ENCODE data around the gene PLPP6.

PLPP6 gene

DNA sequence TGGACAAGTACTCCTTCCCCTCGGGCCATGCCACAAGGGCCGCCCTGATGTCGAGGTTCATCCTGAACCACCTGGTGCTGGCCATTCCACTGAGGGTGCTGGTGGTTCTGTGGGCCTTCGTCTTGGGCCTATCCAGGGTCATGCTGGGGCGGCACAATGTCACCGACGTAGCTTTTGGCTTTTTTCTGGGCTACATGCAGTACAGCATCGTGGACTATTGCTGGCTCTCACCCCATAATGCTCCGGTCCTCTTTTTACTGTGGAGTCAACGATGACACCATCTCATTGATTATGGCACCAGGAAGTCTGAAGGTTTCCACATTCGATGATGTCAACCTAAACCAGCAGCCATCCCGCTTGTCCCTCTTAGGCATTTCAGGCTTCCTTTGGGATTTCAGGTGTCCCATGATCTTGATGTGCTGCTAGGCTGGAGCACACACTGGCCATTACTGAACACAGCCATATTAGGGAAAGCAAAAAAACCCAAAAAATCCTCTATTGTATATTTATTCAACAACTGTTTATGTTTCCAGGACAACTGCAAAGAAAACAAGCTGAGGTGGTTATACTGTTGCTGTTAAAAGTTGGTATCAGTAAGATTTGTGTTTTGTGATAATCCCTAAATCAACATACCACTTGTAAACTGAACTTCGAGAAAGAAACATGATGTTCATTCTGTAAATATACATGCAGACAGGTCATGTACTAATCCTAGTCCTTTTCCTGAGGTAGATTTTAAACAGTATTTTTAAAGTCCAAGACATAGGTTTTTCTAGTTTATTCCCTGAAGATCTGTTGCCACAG is 1.1 kb downstream of the PLPP6 start:
- DNase-seq = peak; percentile 93

DNA sequence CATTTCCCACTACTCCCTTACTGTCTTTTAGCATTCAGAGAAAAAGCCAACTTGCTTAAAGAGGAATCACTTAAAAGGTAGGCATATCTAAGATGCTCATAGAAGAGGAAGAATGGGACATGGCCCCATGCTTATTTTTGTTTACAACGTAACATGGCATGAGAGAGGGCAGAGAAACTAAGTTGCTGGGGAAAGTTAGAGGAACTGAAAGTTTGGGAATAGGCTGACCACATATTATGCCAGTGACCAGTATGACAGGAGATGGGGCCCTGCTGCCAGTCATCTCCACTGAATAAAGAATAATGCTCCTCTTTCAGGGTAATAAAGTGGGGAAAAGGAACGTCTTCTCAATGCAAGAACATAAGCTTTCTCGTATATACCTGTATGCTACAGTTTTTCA is 1.9 kb downstream of the PLPP6 start:
- DNase-seq = peak; percentile 91

DNA sequence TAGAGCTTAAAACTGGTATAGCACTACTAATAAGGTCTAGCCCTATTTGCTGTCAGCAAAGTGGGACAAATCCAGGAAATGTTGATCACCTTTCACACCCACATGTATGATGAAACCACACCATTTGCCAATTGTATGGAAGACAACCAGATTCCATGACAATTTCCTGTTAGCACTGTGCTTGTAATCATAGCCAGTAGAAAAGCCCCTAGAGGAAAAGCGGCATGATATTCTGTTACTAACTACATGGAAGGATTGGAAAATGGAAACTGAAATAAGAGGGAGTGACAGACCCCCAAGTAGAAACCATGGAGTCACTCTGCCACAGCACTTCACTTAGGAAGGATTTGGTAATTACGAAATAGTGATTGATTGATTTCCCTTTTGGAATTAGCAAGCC is 3.3 kb downstream of the PLPP6 start:
- DNase-seq = no peak

DNA sequence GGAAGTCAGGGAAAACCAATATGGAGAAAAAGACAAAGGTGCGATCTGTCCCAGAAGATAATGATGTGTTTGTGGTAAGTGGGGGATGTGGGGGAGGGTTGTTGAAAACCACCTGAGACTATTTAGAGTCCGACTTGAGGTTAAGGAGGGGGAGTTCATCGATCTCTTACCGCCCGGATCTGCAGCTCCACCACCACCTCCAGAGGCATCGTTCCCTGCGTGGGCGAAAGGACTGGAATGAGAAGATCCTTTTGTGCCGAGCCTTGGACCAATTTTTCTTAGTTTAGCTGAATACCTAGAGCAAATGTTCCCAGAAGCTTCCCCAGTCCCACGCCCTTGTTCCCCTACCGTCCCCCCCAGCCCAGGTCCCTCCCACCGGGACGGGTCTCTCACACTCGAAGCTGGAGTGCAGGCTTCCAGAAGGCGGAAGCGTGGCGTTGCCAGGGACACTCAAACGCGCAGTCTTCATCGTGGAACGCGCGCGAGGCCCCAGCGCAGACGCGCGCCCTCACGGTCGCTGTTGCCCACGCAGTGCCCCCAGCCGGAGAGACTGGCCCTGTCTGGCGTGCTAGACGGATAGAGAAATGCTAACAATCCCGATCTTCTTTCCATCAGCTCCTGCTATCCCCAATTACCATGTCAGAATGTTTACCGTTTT is 4.1 kb downstream of the PLPP6 start, which contains the start of gene SPATA6L:
Gene SPATA6L, minus strand, starts transcription at position 439 of the 658 bp plus-strand sequence. Its CDS starts 230 bp downstream, at position 209.
- peak; percentile 100 for DNase-seq

DNA sequence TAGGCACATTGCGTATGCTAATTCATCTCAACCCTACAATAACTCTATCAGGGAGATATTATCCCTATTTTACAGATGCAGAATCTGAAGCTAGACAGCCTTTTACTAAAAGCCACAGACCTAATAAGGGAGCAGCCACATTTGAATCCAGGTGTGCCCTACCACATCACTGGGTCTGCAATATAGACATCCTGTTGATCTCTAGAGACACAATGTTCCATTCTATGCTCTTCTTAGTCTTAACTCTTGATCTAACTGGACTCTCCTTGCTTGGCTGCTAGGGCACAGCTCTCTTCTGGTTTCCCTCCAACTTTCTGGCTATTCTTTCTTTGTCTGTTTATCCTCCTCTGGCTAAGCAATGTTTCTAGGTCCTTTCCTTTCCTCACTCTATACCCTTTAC is 5.6 kb downstream of the PLPP6 start:
- DNase-seq = no peak

DNA sequence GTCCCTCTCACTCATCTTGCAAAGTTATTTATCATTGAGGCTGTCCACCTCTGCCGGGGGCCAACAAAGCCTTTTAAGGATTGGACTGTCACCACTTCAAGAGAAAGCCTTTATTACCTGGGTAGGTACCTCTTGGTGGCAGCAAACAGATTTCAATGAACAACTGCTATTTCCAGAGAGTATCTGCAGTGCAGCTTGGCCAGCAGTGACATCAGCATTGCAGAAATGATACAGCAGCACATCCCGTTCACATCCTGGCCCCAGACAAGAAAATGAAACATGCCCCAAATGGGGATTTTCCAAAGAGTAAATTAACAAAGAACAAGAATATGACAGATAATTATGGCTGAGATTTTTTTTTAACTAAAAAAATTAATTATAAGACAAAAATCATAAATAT is 6.5 kb downstream of the PLPP6 start:
- peak; percentile 89 for DNase-seq

DNA sequence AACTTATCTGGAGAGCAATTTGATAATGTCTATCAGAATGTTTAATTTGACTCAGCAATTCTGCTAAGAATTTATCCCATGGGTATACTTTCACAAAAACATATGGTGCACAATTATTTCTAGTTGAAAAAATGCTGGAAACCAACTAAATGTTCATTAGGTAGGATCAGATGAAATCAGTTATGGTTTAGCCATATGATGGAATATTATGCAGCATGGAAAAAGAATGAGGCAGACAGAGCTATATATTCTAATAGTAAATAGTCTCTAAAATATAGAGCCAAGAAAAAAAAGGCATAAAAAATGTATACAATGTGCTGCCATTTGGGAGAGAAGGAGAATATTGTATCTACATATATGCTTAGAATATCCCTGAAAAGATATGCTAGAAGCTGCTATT is 7.8 kb downstream of the PLPP6 start:
- no peak for DNase-seq

DNA sequence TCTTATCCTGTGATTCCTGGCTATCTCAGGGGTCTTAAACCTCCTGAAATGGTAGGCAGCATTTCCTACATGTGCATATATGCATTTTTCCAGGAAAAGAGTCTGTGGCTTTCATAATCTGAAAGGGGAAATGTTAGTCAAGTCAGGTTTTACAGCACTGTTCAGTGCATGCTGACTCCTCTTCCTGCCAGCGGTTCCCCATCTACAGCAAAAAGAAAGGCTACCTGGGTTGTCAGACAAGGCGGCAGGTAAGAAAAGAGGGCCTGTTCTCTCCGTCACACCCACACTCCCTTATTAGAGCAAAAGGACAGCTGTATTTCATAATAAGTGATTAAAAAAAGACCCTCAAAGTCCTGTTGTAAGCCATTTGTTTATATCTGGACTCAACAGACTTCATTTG is 8.5 kb downstream of the PLPP6 start:
- peak; percentile 99 for DNase-seq

DNA sequence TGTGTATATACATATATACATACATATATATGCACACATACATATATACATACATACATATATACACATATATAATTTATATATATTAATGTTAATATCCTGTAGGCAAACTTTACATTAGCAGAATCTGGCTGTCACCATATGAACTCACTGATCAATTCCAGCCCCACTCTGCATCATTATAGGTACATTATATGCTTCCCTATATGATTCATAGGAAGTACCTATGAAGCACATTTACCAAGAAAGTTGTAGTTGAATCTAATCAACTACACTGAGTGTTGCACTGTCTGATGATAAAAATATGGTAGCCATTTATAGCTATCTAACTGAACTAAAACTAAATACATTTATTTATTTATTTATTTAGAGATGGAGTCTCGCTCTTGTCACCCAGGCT is 9.6 kb downstream of the PLPP6 start:
- no peak for DNase-seq

DNA sequence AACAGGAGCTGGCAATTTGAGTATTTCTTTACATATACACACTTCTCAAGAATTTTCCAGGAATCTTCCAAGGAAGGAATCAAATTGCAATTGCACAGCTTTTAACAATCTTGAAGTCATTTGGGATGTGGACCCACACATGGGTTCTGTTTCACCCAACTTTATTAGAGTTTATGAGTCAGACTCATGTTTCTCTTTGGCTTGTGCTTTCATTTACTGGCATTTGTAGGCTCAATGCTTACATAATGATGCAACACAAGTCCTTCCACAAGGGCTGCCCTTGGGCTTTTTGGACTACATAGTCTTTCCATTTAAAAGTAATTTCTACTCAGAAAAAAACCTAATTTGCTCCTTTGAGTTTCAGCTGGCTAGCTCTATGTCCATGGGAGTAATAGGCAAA is 12.7 kb downstream of the PLPP6 start:
- DNase-seq = peak; percentile 96

DNA sequence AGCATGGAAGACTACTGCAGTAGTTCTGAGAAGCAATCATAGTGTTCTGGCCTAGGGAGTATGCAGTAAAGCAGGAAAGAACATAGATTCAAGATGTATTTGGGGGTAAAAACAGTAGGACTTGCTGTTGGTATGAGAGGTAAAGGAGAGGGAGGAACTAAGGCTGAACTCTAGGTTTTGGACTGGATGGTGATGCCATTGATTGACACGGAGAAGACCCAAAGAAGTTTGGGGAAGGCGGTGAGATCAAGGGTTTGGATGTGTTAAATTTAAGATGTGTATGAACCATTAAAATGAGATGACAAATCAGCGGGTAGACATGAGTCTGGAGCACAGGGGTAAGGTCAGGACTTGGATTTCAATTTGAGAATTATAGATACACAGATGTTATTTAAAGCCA is 15.3 kb downstream of the PLPP6 start:
- no peak for DNase-seq

DNA sequence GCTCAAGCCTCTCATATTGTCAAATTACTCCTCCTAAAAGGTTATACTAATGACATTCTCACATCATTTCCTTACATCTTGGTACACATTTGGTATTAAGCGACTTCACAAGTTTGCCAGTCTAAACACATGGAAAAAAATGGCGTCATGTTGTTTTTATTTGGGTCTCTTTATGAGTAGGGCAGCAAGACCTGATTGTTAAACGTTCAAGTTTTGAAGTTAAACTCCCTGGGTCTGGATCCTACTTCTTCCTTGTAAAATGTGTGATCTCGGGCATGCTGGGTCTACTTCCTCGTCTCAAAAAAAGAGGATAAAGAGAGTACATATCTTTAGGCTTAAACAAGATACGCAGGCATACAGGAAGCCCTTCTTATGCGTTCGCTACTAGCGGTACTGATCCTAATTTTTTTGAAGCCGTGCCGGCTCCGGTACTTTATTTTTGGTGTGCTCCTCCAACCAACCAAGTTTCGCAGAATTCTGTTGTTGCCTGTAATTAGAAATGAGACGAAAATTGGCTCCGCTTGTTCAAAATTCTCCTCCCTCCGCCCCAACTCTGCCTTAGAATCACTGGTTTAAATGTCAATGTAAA is 16.7 kb downstream of the PLPP6 start:
- DNase-seq = peak; percentile 100

DNA sequence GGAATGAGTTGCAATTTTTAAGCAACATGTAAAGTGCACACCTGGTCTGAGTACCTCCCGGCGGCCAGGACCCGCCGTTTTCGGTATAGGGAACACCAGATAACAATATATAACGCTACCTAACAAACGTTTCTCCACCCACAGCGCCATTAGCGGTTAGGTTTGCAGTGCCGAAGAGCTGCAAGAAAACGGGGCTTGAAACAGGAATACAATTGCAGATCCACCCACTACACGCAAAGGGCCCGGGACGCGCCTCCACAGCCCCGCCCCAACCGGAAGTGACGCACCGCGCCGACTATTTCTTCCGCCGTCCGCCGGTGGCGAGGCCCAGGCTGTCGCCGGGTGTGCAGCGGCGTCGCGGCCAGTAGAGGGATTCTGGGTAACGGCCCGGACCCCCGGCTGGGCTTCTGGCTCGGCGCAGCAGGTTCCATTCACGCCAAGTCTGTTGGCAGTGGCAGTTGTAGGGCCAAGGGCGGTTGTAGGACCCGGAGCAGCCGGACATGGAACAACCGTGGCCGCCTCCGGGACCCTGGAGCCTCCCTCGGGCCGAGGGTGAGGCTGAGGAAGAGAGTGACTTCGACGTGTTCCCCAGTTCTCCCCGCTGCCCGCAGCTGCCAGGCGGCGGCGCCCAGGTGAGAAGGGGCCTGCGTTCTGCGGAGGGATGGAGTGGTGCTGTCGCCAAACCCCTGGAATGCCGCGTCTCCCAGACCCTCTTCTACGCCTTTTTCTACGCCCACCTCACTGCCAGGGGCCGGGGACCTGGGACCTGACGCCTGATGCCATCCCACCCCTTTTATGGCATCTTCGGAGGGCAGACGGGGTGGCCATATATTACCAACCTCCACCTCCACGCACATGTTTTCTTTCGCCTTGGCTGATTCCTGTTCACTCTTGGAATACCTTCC is 17.4 kb downstream of the PLPP6 start, which contains the start of gene CDC37L1:
Gene CDC37L1, plus strand, starts transcription at position 302 of the 905 bp plus-strand sequence. Its CDS starts 199 bp downstream, at position 501.
- peak; percentile 100 for DNase-seq

DNA sequence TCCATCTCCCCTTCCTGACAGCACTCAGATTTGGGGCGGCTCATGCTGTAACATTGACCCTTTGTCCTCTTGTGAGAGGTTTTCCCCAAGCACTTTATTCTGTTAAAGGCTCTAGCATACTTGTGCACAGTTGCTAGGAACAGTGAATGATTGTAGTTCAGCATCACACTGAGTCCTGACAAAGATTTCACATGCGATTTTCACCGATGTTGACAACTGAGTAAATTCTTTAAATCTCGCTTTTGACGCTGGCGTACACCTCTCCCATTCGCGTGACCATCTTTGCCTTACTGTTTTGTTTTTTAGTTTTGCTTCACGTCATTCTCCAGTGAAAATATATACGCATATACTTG is 18.1 kb downstream of the PLPP6 start:
- DNase-seq = peak; percentile 99

DNA sequence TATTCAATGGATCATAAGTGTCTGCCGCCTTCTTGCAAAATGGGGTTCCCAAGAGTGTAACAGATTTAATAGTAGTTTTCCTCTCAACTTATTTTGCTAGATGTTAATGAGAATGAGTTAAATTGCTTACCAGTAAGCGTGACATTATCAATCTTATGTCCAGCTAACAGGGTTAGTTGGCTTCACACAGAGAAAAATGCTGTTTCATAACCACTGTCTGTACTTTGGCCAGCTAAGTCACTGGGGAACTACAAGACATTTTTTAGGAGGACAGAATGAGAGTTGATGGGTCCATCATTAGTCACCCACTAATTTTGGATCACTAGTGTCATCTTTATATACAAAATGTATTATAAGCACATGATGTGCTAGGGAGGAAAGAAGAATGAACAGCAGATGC is 18.7 kb downstream of the PLPP6 start:
- DNase-seq = peak; percentile 99

DNA sequence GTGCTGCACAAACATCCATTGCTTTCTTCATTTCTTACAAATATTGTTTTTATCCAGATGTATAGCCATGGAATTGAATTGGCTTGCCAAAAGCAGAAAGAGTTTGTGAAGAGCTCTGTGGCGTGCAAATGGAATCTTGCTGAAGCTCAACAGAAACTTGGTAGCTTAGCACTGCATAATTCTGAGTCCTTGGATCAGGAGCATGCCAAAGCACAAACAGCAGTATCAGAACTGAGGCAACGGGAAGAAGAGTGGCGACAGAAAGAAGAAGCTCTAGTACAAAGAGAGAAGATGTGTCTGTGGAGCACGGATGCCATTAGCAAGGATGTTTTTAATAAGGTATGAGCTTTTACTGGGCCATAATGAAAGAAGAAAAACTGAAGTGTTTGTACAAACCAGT is 22.7 kb downstream of the PLPP6 start:
- no peak for DNase-seq

DNA sequence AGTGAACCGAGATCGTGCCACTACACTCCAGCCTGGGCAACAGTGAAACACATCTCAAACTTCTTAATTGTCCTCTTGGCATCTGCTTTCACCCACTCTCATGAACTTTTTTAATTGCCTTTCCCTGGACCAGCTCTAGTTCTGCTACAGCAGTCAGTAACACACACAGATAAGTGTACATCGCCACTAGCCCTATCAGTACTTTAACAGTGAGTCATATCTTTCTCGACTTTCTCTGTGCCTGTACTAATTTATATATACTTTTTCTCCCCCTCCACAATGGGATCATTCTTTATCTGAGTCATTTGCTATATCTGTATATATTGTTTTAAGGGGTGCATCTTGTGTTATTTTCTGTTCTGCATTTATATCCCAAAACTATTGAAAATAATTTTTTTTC is 24.0 kb downstream of the PLPP6 start:
- peak; percentile 100 for DNase-seq

DNA sequence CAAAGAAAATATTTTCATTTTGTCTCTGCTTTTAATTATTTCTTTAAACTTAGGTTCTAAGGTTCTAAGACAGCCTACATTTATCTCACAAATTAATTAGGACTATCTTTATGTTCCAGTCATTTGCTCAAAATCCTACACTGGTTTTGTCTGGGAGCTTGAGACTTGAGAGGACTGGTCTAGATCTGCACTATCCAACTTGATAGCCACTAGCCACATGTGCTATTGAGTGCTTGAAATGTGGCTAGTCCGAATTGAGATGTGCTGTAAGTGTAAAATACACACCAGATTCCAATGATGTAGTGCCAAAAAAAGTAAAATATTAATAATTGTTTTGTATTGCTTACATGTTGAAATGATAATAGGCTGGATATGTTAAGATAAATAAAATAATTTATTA is 24.5 kb downstream of the PLPP6 start:
- peak; percentile 98 for DNase-seq

DNA sequence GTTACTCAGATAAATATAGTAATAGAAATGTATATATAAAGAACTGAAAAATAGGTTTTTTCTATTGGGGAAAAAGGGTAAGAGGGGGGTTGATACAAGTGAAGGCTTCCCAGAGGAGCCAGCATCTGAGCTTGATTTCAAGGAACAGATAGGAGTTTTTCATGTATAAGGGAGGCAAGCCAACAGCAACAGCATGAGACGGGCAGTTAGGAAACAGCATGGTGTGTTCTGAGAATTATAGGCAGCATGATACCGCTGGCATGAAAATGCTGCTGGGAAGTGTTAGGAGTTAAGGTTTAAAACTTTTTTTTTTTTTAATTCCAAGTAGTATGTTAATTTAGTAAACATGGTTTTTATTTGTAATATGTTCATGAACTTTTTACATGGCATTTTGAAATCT is 26.9 kb downstream of the PLPP6 start:
- DNase-seq = peak; percentile 100

DNA sequence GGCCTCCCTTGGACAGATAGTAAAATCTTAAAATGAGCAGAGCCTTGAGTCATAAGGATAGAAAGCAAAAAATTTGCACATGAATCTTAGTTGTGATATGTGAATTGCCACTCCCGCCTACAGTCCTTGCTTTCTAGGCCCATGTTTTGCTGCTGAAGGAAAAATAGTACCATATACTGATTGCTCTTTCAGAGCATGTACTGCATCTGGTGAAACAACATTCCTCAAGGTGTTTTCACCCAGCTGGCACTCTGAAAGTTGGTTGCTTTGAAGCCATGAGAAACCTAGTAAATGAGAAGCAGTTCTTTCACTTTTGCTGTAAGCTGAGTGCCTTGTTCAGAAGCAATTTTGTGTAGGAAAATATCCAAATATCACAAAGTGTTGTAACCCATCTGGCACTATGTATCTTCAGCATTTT is 27.6 kb downstream of the PLPP6 start:
- peak; percentile 98 for DNase-seq

DNA sequence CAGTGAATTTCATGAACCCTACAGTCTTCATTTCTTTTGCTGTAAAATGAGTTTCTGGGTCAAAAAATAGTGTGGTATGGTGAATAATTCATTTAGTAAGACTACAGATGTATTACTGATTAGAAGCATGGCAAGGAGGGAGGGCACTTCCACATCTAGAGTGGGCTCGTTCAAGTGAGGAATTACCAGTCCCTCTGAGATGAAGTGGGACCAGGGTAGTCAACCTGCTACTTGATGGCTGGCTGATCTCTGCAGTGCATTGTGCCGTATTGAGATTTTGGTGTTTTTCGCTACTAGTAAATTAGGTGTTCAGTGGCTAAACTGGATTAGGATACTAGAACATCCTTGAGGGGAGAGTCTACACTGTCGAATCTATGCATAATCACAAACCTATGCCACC is 28.1 kb downstream of the PLPP6 start:
- no peak for DNase-seq

DNA sequence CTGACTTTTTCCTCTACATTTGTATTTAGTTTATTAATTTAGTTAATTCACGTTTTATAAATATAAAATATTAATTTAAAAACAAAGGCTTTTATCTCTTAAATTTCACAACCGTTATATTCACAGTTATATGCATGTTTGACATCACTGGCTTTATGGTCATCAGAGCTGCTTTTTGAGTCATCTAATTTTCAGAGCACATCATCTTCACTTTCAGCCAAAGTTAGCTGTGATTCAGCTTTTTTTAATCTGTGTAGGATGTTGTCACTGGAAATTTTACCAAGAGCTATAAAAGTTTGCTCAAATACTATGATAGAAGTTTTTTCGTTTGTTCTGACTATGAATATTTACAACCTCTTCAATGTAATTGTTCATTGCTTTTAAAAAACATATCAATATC is 29.7 kb downstream of the PLPP6 start:
- DNase-seq = no peak

DNA sequence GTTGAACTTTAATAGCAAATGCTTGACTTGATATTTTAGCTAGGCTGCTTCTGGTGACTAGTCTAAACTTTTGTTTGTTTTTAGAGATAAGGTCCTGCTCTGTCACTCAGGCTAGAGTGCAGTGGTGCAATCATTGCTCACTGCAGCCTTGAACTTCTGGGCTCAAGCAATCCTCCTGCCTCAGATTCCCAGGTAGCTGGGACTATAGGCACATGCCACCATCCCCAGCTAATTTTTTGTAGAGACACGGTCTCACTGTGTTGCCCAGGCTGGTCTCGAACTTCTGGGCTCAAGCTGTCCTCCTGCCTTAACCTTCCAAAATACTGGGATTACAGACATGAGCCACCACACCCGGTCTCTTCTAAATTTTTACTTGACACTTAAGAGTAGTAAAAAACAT is 38.0 kb downstream of the PLPP6 start:
- peak; percentile 98 for DNase-seq
